Left ventricle myocardium inferior (tissue), 1 donor: ENCODE measurements around the gene HAUS8. TPM values are rescaled to one million over a fixed set of nuclear protein-coding genes. Genes with fewer than 3 reads are reported as not detected.

Experiments used
- DNase-seq: peaks from one replicate; pipeline ENCODE4 v3.0.0-alpha.2; 2020
- H3K27ac ChIP-seq: fragments of 200-600 bp; replicated peaks from 2 replicates; pipeline ENCODE4 v1.8.0; 2021
- H3K27me3 ChIP-seq: fragments of 200-600 bp; 2 replicates; pipeline ENCODE4 v1.8.0; 2021; ENCODE audit warnings: low read depth
- H3K36me3 ChIP-seq: fragments of 200-600 bp; 2 replicates; pipeline ENCODE4 v1.8.0; 2021
- H3K4me1 ChIP-seq: fragments of 200-600 bp; 2 replicates; pipeline ENCODE4 v1.8.0; 2021
- H3K4me3 ChIP-seq: fragments of 200-600 bp; 2 replicates; pipeline ENCODE4 v1.8.0; 2021; ENCODE audit warnings: mild to moderate bottlenecking, moderate library complexity
- H3K9me3 ChIP-seq: fragments of 200-600 bp; replicated peaks from 2 replicates; pipeline ENCODE4 v1.8.0; 2021
- CTCF ChIP-seq: fragments of 200-600 bp; IDR thresholded peaks from 2 replicates; pipeline ENCODE4 v1.8.0; 2021; ENCODE audit warnings: antibody characterized with exemption, mild to moderate bottlenecking, borderline replicate concordance
- intact Hi-C: fragments of 100-400 bp; cut with micrococcal nuclease; formaldehyde crosslinking; loops from one replicate; pipeline ENCODE4 v1.11.0; 2022
- total RNA-seq: library from RNA; stranded (reverse); fragmentation: NEBNext Ultra II Directional; extraction: Animal tissue kit (Norgen Biotek cat#: 25700); gene quantifications from one replicate; pipeline ENCODE4 v1.2.1, GENCODE V29; 2021
- donor health status: DM: no; HTN: yes; CAD: no; lungs with severe emphysema.

HAUS8 gene
- total RNA-seq, 1 donor from 2014 or later = 3.5 TPM

GRCh38 chr19:17086120-17086519 lies 10.9 kb upstream of the HAUS8 start:
- intact Hi-C loops = no loop called here
- H3K27ac ChIP-seq = no peak overlapping the region
- DNase-seq = no peak

GRCh38 chr19:17081672-17082630 lies 6.7 kb upstream of the HAUS8 start:
- DNase-seq = peak; percentile 62
- peaks cover 67% of the 10 kb centered on the region for H3K4me1 ChIP-seq
- TF ChIP-seq CTCF = peak; percentile 30
- H3K36me3 ChIP-seq = peaks cover 11% of the 10 kb centered on the region
- intact Hi-C loops = loop anchor here (5.0 kb wide), 1 partner anchor 50 kb away; no protein-coding TSS in a partner anchor
- H3K9me3 ChIP-seq = no peaks in the 10 kb centered on the region
- H3K27ac ChIP-seq = peak overlapping the region; percentile 75
- no peaks in the 10 kb centered on the region for H3K27me3 ChIP-seq
- H3K4me3 ChIP-seq = peak overlapping the region; percentile 49

More at GRCh38 chr19:17086120-17086519, 10.9 kb upstream of the HAUS8 start:
- no peaks in the 10 kb centered on the region for H3K27me3 ChIP-seq
- no peak for TF ChIP-seq CTCF
- no peaks in the 10 kb centered on the region for H3K9me3 ChIP-seq
- peaks cover 11% of the 10 kb centered on the region for H3K36me3 ChIP-seq
- no peak overlapping the region for H3K4me3 ChIP-seq
- H3K4me1 ChIP-seq = peaks cover 45% of the 10 kb centered on the region

DNA sequence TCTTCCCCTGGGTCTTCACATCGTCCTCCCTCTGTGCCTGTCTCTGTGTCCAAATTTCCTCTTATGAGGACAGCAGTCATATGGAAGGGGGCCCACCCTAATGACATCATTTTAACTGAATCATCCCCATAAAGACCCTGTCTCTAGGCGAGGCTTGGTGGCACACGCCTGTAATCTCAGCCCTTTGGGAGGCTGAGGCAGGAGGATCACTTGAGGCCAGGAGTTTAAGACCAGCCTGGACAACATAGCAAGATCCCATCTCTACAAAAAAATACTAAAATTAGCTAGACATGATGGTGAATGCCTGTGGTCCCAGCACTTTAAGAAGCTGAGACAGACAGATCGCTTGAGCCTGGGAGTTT lies 5.2 kb upstream of the HAUS8 start:
- H3K4me1 ChIP-seq = peaks cover 75% of the 10 kb centered on the region
- H3K27ac ChIP-seq = peak overlapping the region; percentile 76
- no peak for TF ChIP-seq CTCF
- intact Hi-C loops = loop anchor here (5.0 kb wide), 1 partner anchor 52 kb away; no protein-coding TSS in a partner anchor
- no peak for DNase-seq
- no peaks in the 10 kb centered on the region for H3K27me3 ChIP-seq
- H3K9me3 ChIP-seq = no peaks in the 10 kb centered on the region
- H3K36me3 ChIP-seq = no peaks in the 10 kb centered on the region
- H3K4me3 ChIP-seq = peak overlapping the region; percentile 46

DNA sequence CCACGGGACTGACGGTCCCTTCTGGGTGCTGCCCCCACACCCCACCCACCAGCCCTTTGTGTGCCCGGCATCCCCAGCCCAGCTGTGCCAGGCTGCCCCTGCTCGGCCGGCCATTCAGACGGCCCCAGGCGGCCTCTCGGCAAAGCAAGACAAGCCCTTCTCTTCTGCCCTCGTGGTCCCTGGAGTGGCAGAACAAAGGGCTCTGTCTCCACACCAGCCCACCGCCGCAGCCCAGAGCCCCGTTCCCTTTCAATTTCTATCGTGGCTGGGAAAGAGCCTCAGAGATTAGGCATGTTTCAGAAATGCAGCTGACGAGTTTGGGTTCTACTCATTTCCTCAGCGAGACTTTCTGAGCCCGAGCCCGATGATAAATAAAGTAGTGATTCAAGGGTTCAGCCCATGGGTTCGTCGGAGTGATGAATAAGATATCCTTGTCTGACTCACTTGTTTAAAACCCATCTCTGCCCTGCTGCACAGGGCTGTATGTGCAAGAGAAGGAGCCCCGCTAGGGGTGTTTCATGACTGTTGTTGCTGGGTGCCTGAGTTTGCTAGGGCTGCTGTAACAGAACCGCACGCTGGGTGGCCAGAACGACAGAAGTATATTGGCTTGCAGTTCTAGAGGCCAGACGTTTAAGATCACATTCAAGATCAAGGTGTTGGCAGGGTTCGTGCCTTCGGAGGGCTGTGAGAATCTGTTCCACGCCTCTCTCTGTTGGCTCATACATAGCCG lies 4.6 kb upstream of the HAUS8 start:
- H3K4me1 ChIP-seq = peaks cover 77% of the 10 kb centered on the region
- peak overlapping the region; percentile 76 for H3K27ac ChIP-seq
- H3K4me3 ChIP-seq = peak overlapping the region; percentile 46
- no peaks in the 10 kb centered on the region for H3K27me3 ChIP-seq
- DNase-seq = peak; percentile 61
- H3K9me3 ChIP-seq = no peaks in the 10 kb centered on the region
- H3K36me3 ChIP-seq = no peaks in the 10 kb centered on the region
- TF ChIP-seq CTCF = peak; percentile 70
- intact Hi-C loops = loop anchor here (5.0 kb wide), 1 partner anchor 52 kb away; no protein-coding TSS in a partner anchor

GRCh38 chr19:17078920-17079709 lies 3.9 kb upstream of the HAUS8 start:
- peaks cover 84% of the 10 kb centered on the region for H3K4me1 ChIP-seq
- H3K27me3 ChIP-seq = no peaks in the 10 kb centered on the region
- H3K36me3 ChIP-seq = no peaks in the 10 kb centered on the region
- H3K9me3 ChIP-seq = no peaks in the 10 kb centered on the region
- TF ChIP-seq CTCF = no peak
- no peak for DNase-seq
- H3K4me3 ChIP-seq = peak overlapping the region; percentile 46
- intact Hi-C loops = no loop called here
- H3K27ac ChIP-seq = peak overlapping the region; percentile 76
